ENCODE results near the gene C17orf78.
A peak's percentile ranks its signal among the peaks of the same experiment; 100 is the strongest.

Gene C17orf78

GRCh38 chr17:37358830-37359681 lies 16.7 kb upstream of the C17orf78 start:
- Histone ChIP-seq H4K20me1 (ENCODE audit: insufficient read depth, low read length, poor library complexity, severe bottlenecking) (peaks cover 14% of the 10 kb centered on the region), H3K9ac (ENCODE audit: low read depth, low read length, poor library complexity, severe bottlenecking) (peak overlapping the region; percentile 91), H3K79me2 (ENCODE audit: insufficient read depth, low read length) (peaks cover 47% of the 10 kb centered on the region), H3K4me2 (ENCODE audit: low read depth, low read length, poor library complexity, severe bottlenecking) (peak overlapping the region; percentile 87), H2AFZ (ENCODE audit: low read length) (peak overlapping the region; percentile 84), H3K27me3 (ENCODE audit: insufficient read depth, low read length, poor library complexity, severe bottlenecking) (no peaks in the 10 kb centered on the region), H3K9me2 (replicated peaks; ENCODE audit: low read depth, low read length) (no peaks in the 10 kb centered on the region), H3K4me1 (ENCODE audit: insufficient read depth, low read length, poor library complexity, severe bottlenecking) (peaks cover 35% of the 10 kb centered on the region), H3K36me3 (ENCODE audit: insufficient read depth, low read length) (no peaks in the 10 kb centered on the region), H3F3A (ENCODE audit: low read depth) (no peaks in the 10 kb centered on the region), H3K4me3 (ENCODE audit: low read length, poor library complexity, severe bottlenecking) (peak overlapping the region; percentile 93), H3K9me3 (ENCODE audit: insufficient read depth, low read depth, low read length) (no peaks in the 10 kb centered on the region)
- no peak for TF ChIP-seq EZH2phosphoT487 (IDR thresholded peaks at IDR 0.05; ENCODE audit: borderline replicate concordance)
- peak; percentile 27; the same call in 1 of the 2 replicates for TF ChIP-seq CTCF (conservative IDR thresholded peaks at IDR 0.05; ENCODE audit: low read length)

- H3K27me3 ChIP-seq (ENCODE audit: insufficient read depth, low read length, poor library complexity, severe bottlenecking), result no peaks in the 10 kb centered on the region
- H2AFZ ChIP-seq (ENCODE audit: low read length), result peak overlapping the region; percentile 84
- no peaks in the 10 kb centered on the region for H3K9me3 ChIP-seq (ENCODE audit: insufficient read depth, low read depth, low read length)
- no peaks in the 10 kb centered on the region for H3F3A ChIP-seq (ENCODE audit: low read depth)
- no peak for TF ChIP-seq CTCF (conservative IDR thresholded peaks at IDR 0.05; ENCODE audit: low read length)
- TF ChIP-seq EZH2phosphoT487 (IDR thresholded peaks at IDR 0.05; ENCODE audit: borderline replicate concordance), result no peak
- peak overlapping the region; percentile 93 for H3K4me3 ChIP-seq (ENCODE audit: low read length, poor library complexity, severe bottlenecking)
- H3K79me2 ChIP-seq (ENCODE audit: insufficient read depth, low read length), result peaks cover 40% of the 10 kb centered on the region
- H3K4me2 ChIP-seq (ENCODE audit: low read depth, low read length, poor library complexity, severe bottlenecking), result peak overlapping the region; percentile 63
- peaks cover 14% of the 10 kb centered on the region for H4K20me1 ChIP-seq (ENCODE audit: insufficient read depth, low read length, poor library complexity, severe bottlenecking)
- peaks cover 29% of the 10 kb centered on the region for H3K4me1 ChIP-seq (ENCODE audit: insufficient read depth, low read length, poor library complexity, severe bottlenecking)
- no peaks in the 10 kb centered on the region for H3K9me2 ChIP-seq (replicated peaks; ENCODE audit: low read depth, low read length)
- H3K9ac ChIP-seq (ENCODE audit: low read depth, low read length, poor library complexity, severe bottlenecking), result peak overlapping the region; percentile 67
- no peaks in the 10 kb centered on the region for H3K36me3 ChIP-seq (ENCODE audit: insufficient read depth, low read length)
These were observed 16.1 kb upstream of the C17orf78 start for GRCh38 chr17:37359682-37360188.

GRCh38 chr17:37360632-37361031 lies 15.2 kb upstream of the C17orf78 start:
- TF ChIP-seq CTCF (conservative IDR thresholded peaks at IDR 0.05; ENCODE audit: low read length), result no peak
- TF ChIP-seq EZH2phosphoT487 (IDR thresholded peaks at IDR 0.05; ENCODE audit: borderline replicate concordance), result no peak
- no peak overlapping the region for H3K4me3 ChIP-seq (ENCODE audit: low read length, poor library complexity, severe bottlenecking)
- H3K9me3 ChIP-seq (ENCODE audit: insufficient read depth, low read depth, low read length), result no peaks in the 10 kb centered on the region
- H3K4me1 ChIP-seq (ENCODE audit: insufficient read depth, low read length, poor library complexity, severe bottlenecking), result peaks cover 29% of the 10 kb centered on the region
- H3K79me2 ChIP-seq (ENCODE audit: insufficient read depth, low read length), result peaks cover 32% of the 10 kb centered on the region
- peaks cover 14% of the 10 kb centered on the region for H4K20me1 ChIP-seq (ENCODE audit: insufficient read depth, low read length, poor library complexity, severe bottlenecking)
- H3K4me2 ChIP-seq (ENCODE audit: low read depth, low read length, poor library complexity, severe bottlenecking), result no peak overlapping the region
- H2AFZ ChIP-seq (ENCODE audit: low read length), result no peak overlapping the region
- no peak overlapping the region for H3K9ac ChIP-seq (ENCODE audit: low read depth, low read length, poor library complexity, severe bottlenecking)
- H3K36me3 ChIP-seq (ENCODE audit: insufficient read depth, low read length), result no peaks in the 10 kb centered on the region
- no peaks in the 10 kb centered on the region for H3K27me3 ChIP-seq (ENCODE audit: insufficient read depth, low read length, poor library complexity, severe bottlenecking)
- no peaks in the 10 kb centered on the region for H3K9me2 ChIP-seq (replicated peaks; ENCODE audit: low read depth, low read length)
- H3F3A ChIP-seq (ENCODE audit: low read depth), result no peaks in the 10 kb centered on the region
